HUES64 (cell line): ENCODE data around the gene ADARB1.

Experiments used
- H3K27ac ChIP-seq: 2 replicates; pipeline ENCODE4 v1.7.0; 2013; ENCODE audit warnings: low read depth, low read length, inconsistent platforms
- H3K27me3 ChIP-seq: 2 replicates; pipeline ENCODE4 v1.6.1; 2013; ENCODE audit warnings: mild to moderate bottlenecking, low read length; ENCODE audit not compliant: insufficient read depth
- H3K36me3 ChIP-seq: 2 replicates; pipeline ENCODE4 v1.6.1; 2013; ENCODE audit warnings: mild to moderate bottlenecking, low read length; ENCODE audit not compliant: insufficient read depth
- H3K4me1 ChIP-seq: 2 replicates; pipeline ENCODE4 v1.6.1; 2013; ENCODE audit warnings: mild to moderate bottlenecking, low read length, moderate library complexity; ENCODE audit not compliant: insufficient read depth
- H3K4me3 ChIP-seq: 2 replicates; pipeline ENCODE4 v1.5.1; 2013; ENCODE audit warnings: mild to moderate bottlenecking, low read length, moderate library complexity
- H3K9ac ChIP-seq: 2 replicates; pipeline ENCODE4 v1.6.1; 2013; ENCODE audit warnings: mild to moderate bottlenecking, low read depth, low read length
- H3K9me3 ChIP-seq: 2 replicates; pipeline ENCODE4 v1.6.1; 2013; ENCODE audit warnings: low read depth, low read length; ENCODE audit not compliant: insufficient read depth
- WGBS: fragments of 150-250, 120-280 bp; methylation state at CpG from one replicate; pipeline ENCODE4 v1.1.7; 2013; ENCODE audit warnings: missing lambda C conversion rate; 5-methylcytosine and 5-hydroxymethylcytosine counted together

ADARB1 gene

DNA sequence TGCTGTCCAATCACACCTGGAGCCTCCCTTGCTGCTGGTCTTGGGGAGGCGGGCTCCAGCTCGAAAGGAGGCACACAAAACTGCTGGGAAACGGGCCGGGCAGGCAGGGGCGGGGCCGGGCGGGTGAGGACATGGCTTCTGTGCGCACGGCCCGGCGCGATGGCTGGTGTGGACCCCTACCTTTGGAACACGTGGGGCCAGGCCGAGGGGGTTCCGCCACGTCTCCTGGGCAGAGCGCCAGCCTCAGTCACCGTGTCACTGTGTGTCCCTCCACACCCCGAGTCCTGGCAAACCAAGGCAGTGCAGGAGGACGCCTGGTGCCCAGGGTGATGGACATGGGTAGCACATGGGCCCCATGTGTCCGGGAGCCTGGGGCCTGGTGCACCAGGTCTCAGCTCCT is 42.0 kb upstream of the ADARB1 start:
- H3K9me3 ChIP-seq, result peaks cover 8% of the 10 kb centered on the region
- no peak overlapping the region for H3K27ac ChIP-seq
- WGBS, result 93% methylated on average over 21 of the region's 21 CpGs
- no peak overlapping the region for H3K4me3 ChIP-seq
- H3K9ac ChIP-seq, result no peak overlapping the region
- peaks cover 28% of the 10 kb centered on the region for H3K4me1 ChIP-seq
- H3K36me3 ChIP-seq, result no peaks in the 10 kb centered on the region
- peaks cover 4% of the 10 kb centered on the region for H3K27me3 ChIP-seq

DNA sequence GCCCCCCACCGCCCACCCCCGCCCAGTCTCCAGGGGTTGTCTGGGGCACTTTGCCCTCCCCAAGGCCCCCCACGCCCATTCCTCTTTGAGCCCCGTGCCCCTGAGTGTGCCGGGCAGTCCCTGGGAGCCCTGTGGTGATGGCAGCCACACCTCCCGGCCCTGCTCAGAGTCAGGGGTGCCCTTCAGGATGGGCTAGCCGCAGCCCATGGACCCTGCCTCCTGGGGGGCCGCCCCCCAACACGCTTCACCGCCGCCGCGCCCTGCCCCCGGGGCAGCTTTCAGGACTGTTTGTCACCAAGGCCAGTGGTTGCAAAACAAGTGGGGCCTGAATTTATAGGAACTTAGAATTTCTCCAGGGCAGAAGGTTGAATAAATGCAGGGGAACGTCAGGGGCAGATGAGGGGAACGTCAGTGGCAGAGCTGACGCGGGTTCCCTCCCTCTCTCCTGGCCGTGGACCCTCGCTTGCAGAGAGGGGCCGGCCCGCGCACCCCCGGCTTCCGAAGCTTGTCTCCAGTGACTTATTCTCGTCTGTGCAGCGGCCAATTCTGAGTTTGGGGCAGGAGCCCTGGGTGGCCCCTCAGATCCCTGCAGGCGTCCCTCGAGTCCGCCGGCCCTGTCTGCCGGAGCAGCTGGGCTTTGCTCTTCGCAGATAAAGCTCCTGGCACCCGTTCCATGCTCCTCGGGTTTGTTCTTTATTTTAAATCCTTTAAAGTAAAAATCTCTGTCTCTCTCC is 41.2 kb upstream of the ADARB1 start:
- Histone ChIP-seq H3K27me3 (peaks cover 2% of the 10 kb centered on the region), H3K9me3 (peaks cover 8% of the 10 kb centered on the region), H3K4me1 (peaks cover 28% of the 10 kb centered on the region), H3K9ac (no peak overlapping the region), H3K27ac (no peak overlapping the region), H3K4me3 (no peak overlapping the region), H3K36me3 (no peaks in the 10 kb centered on the region)
- 89% methylated on average over 35 of the region's 35 CpGs for WGBS

DNA sequence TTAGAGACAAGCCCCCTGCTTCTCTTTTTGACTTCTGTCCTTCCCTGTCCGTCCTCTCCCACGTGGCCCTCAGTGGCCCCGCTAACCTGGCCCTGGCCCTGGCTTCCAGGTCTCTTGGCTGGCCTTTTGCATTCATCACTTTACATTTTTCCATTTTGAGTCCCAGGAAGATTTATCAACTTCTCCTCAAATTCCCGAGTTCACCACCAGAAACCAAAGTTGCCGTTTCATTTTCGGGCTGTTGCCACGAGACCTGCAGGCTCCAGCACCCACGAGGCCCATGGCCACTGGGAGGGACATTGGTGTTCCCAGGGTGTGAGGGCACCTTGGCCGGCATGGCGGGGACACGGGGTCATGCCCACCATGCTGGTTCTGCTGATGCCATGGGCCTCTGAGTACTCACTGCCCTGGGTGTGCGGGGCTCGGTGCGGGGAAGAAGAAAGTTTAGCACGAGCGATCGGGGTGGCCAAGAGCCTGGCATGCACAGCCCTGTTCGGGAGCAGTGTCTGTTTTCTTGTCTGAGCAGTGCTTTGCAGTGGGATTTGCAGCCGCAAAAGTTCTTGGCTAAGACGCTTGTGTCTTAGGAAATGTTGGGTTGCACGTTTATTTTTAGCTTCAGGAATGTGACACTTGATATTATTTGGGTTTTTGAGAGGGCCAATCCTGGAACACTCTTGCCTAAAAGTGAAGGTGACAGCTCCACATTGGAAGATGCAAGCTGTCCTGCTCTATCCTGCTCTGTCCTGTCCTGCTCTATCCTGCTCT is 40.4 kb upstream of the ADARB1 start:
- H3K9ac ChIP-seq, result no peak overlapping the region

DNA sequence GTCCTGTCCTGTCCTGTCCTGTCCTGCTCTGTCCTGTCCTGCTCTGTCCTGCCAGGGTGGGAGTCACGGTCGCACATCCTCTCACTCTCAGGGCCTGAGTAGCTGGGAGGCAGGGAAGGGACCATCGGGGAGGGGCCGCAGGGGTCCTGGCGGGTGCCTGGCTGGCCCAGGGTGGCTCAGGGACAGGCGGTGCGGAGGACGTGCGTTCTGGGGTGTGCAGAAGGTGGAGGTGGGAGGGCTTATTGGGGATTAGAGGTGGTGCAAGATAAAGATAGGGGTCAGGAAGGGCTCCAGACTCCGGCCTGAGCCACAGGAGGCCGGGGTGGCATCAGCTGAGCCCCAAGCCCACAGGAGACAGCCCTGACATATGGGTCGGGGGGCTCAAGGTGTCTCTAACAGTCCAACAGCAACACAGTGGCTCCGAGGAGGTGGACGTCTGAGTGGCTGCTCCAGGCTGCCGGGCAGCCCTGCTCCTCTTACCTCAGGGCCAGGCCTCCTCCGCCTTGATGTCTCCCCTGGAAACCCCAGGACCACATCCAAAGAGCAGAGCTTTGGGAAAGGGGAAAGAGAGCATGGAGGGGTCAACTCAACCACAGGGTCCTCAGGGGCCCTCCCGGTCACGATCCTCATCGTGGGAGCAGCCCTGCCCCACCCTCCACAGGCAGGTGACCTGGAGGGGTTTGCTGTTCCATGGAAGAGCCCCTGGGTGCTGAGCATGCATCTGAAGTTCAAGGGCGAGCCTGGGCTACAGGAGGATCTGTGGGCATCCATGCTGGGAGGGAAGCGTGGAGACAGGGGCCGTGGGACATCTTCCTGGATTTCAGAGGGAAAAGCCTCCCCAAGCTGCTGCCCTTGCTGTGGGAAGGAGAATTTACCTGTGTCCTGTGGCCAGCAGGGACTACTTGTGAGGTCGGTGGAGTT is 39.6 kb upstream of the ADARB1 start:
- WGBS, result 94% methylated on average over 23 of the region's 23 CpGs
- Histone ChIP-seq H3K36me3 (no peaks in the 10 kb centered on the region), H3K27ac (no peak overlapping the region), H3K4me3 (no peak overlapping the region), H3K9me3 (peaks cover 8% of the 10 kb centered on the region), H3K9ac (no peak overlapping the region), H3K4me1 (peaks cover 20% of the 10 kb centered on the region), H3K27me3 (peaks cover 2% of the 10 kb centered on the region; the same call in 1 of the 2 replicates)

More for the DNA sequence above, 40.4 kb upstream of the ADARB1 start:
- no peak overlapping the region for H3K27ac ChIP-seq
- no peak overlapping the region for H3K4me3 ChIP-seq
- H3K9me3 ChIP-seq, result peaks cover 8% of the 10 kb centered on the region
- H3K36me3 ChIP-seq, result no peaks in the 10 kb centered on the region
- WGBS, result 94% methylated on average over 21 of the region's 21 CpGs
- peaks cover 28% of the 10 kb centered on the region for H3K4me1 ChIP-seq
- peaks cover 2% of the 10 kb centered on the region for H3K27me3 ChIP-seq

DNA sequence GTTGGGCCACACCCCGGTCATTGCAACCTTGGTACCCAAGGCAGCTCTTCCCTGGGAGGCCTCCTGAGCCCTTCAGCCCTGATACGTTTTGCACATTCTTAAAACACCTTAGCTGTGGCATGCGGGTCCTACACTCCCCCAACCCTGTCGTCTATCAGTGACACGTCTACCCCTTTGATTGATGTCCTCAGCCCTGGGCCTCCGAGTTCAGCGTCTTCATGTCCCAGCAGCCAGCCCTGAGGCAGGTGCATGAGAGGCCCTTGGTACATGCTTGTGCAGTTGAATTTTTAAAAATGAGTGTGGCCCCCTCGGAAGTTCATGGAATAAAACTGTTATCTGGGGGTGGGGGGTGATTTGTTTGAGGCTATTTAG is 38.9 kb upstream of the ADARB1 start:
- WGBS, result 96% methylated on average over 8 of the region's 8 CpGs
- Histone ChIP-seq H3K4me1 (peaks cover 14% of the 10 kb centered on the region), H3K4me3 (no peak overlapping the region), H3K9me3 (peaks cover 8% of the 10 kb centered on the region), H3K27ac (no peak overlapping the region), H3K36me3 (no peaks in the 10 kb centered on the region), H3K9ac (no peak overlapping the region), H3K27me3 (peaks cover 2% of the 10 kb centered on the region; the same call in 1 of the 2 replicates)

DNA sequence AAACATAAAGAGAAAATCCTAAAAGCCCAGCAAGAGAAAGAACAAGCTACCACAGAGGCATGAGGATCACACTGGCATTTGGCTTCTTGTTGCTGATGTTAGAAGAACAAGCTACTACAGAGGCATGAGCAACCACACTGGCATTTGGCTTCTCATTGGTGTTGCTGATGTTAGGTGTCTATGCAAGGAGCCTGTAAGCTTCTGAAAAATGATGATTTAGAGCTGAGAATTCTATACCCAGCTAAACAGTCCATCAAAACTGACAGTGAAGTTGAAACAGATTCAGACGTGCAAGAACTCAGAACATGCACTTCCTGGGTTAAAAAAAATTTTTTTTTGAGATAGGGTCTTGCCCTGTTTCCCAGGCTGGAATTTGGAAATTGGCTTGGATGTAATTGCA is 37.8 kb upstream of the ADARB1 start:
- Histone ChIP-seq H3K4me3 (no peak overlapping the region), H3K9me3 (peaks cover 8% of the 10 kb centered on the region), H3K27me3 (no peaks in the 10 kb centered on the region), H3K27ac (no peak overlapping the region), H3K9ac (no peak overlapping the region), H3K36me3 (no peaks in the 10 kb centered on the region), H3K4me1 (peaks cover 4% of the 10 kb centered on the region; the same call in 1 of the 2 replicates)
- 87% methylated on average over 1 of the region's 1 CpG for WGBS

DNA sequence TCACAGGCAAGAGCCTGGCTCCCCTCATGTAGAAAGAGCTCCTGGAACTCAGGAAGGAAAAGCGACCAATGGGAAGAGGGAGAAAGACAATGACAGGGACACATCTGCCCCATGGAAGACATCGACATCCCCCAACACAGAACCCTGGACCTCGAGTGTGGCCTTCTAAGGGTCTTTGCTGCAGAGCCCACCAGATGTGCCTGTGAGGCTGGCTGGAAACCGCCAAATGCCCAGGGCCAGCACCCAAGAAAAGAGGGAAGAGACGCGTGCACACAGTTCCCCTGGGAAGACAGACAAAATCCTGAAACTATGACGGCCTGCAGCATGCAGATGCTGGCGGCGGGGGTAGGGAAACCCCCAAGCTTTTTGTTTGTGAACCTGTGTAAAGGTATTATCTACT is 36.4 kb upstream of the ADARB1 start:
- Histone ChIP-seq H3K27ac (no peak overlapping the region), H3K4me3 (no peak overlapping the region), H3K27me3 (no peaks in the 10 kb centered on the region), H3K9ac (no peak overlapping the region), H3K9me3 (peaks cover 8% of the 10 kb centered on the region), H3K36me3 (no peaks in the 10 kb centered on the region), H3K4me1 (no peaks in the 10 kb centered on the region)
- 92% methylated on average over 9 of the region's 9 CpGs for WGBS

DNA sequence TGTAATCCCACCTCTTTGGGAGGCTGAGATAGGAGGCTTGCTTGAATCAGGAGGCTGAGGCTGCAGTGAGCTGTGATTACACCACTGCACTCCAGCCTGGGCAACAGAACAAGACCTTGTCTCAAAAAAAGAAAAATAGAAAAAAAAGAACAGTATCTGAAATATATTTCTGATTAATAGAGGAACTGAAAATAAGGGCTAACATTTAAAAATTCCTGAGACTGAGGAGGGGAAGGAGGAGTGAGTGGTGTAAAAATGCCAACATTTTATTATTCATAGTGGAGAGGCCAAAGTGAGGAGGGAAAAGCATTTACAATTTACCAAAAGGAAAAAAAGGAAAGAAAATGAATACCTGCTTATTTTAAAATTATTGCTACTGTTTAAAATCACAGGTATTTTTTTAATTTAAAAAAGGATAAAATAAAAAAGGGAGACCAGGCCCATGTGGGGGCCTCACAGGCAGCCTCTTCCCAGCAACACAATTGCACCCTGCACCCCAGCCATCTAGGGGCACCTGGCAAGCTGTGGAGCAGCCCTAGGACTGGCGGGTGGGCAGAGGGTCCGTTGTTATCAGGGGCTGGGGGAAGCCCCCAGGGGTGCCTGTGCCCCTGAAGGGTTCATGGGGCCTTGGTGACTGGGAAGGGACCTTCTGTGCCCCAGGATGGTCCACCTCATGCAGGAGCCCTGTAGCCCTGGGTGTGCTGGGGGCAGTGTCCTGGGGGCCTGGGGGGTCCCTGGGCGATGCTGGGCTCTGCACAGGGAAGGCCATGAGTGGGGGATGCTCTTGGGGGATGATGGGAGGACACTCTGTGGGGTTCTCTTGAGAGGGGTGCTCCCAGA is 34.8 kb upstream of the ADARB1 start:
- H3K36me3 ChIP-seq, result no peaks in the 10 kb centered on the region

DNA sequence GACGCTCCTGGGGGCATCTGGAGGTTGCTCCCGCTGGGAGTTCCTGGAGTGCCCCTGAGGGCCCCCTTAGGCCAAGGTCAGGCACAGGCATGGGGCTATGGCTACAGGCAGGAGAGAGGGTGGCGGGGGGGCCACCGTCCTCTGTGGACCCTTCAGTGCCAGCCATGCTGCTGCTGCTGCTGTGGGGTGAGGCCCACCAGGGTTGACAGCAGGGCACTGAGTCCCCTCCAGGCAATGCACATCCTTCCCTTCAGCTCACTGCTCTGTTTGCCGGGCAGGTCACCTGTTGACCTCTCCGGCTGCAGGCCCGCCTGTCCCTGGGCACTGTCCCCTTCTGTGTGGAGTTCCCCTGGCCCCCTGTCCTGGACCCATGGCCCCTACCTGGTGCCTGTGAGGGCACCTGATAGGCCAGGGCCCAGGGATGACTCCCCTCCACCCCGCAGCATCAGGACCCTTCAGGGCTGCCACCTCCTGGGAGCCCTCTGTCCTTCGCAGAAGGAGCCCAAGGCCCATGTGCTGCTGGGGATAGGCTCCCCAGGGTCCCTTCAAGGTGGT is 34.1 kb upstream of the ADARB1 start:
- no peak overlapping the region for H3K27ac ChIP-seq
- no peak overlapping the region for H3K4me3 ChIP-seq
- no peaks in the 10 kb centered on the region for H3K27me3 ChIP-seq
- no peaks in the 10 kb centered on the region for H3K4me1 ChIP-seq
- H3K36me3 ChIP-seq, result no peaks in the 10 kb centered on the region
- H3K9ac ChIP-seq, result no peak overlapping the region
- 96% methylated on average over 9 of the region's 9 CpGs for WGBS
- peaks cover 9% of the 10 kb centered on the region for H3K9me3 ChIP-seq

More for the DNA sequence above, 34.8 kb upstream of the ADARB1 start:
- Histone ChIP-seq H3K9me3 (peaks cover 8% of the 10 kb centered on the region), H3K27ac (no peak overlapping the region), H3K9ac (no peak overlapping the region), H3K4me1 (no peaks in the 10 kb centered on the region), H3K27me3 (no peaks in the 10 kb centered on the region), H3K4me3 (no peak overlapping the region)
- WGBS, result 95% methylated on average over 3 of the region's 3 CpGs

DNA sequence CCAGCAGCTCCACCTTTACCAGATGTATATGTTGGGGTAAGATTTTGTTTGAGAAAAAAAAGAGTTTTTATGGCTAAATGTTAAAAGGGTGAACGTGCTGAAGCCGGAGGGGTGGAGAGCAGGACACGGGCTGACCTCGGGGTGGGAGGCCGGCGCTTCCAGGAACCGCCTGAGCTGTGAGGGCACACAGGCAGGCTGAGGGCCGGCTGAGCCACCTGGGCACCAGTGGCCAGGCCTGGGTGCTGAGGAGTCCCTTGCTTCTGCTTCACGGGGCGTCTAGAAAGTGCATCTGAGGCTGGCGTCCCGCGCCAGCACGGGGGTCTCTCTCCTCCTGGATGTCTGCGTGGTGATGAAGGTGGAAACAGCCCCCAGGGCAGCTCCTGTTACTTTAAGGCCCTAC is 33.6 kb upstream of the ADARB1 start:
- no peak overlapping the region for H3K4me3 ChIP-seq
- H3K4me1 ChIP-seq, result no peaks in the 10 kb centered on the region
- H3K36me3 ChIP-seq, result no peaks in the 10 kb centered on the region
- H3K9me3 ChIP-seq, result peaks cover 14% of the 10 kb centered on the region
- H3K27me3 ChIP-seq, result no peaks in the 10 kb centered on the region
- no peak overlapping the region for H3K27ac ChIP-seq
- 92% methylated on average over 15 of the region's 15 CpGs for WGBS
- no peak overlapping the region for H3K9ac ChIP-seq
